GM19025 (cell line): ENCODE measurements around the gene FAM98C.

Experiments used
- ATAC-seq: cut with Tn5 transposase; IDR thresholded peaks from one replicate; pipeline ENCODE4 v1.9.1; 2021; ENCODE audit warnings: mild to moderate bottlenecking, low read depth, moderate library complexity; ENCODE audit not compliant: unreplicated experiment

The FAM98C gene

DNA sequence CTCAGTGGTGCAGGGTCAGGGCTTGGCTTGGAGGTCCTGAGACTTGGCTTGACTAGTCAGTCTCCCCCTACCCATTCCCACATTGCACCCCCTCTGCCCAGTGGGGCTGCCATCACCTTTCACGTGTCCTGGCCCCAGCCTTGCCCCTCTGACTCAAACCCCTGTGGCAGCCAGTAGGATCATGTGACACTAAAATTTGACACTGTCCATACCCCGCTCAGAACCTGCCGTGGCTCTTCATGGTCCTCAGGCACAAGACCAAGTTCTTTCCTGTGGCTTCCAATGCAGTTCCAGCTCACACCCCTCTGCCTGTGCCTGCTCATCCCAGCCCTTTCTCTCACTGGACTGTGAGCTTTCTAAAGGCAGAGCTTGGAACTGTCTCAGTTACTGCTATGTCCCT, 26.3 kb upstream of the FAM98C start:
- no peak for ATAC-seq

GRCh38 chr19:38377052-38377451, 25.8 kb upstream of the FAM98C start:
- ATAC-seq: no peak

- no peak for ATAC-seq
Measured at GRCh38 chr19:38378866-38379265, 24.0 kb upstream of the FAM98C start.

DNA sequence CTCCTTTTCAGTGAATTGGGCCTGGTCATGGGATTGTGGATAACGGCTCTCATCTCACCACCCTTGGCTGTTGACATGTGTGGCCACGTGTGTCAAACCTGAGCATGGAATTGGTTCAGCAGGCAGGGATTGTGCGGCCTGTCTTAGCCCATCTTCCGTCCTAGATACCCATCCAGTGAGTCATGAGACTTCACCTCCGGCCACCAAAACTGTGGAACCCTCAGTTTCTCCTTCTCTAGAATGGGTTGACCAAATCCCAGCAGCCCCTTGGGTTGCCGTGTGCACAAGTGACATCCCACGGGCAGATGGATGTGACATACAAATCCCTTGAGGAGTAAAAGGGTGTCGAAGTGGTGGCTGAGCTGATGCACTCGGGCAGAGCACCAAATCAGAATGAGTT, 21.8 kb upstream of the FAM98C start:
- ATAC-seq: no peak

DNA sequence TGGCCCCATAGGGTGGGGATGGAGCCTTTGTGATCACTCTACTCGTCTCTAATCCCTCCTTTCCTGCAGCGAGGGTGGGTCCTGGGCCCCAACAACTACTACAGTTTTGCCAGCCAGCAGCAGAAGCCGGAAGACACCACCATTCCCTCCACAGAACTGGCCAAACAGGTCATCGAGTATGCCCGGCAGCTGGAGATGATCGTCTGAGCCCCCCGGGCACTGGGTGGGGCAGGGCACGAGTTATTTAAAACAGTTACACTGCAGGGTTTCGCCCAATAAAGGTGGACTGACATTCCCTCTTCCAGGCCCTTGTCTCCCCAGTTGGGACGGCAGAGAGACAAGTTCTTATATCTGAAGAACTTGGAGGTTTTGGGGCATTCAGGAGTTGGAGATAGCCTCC, 19.7 kb upstream of the FAM98C start:
- ATAC-seq: no peak

DNA sequence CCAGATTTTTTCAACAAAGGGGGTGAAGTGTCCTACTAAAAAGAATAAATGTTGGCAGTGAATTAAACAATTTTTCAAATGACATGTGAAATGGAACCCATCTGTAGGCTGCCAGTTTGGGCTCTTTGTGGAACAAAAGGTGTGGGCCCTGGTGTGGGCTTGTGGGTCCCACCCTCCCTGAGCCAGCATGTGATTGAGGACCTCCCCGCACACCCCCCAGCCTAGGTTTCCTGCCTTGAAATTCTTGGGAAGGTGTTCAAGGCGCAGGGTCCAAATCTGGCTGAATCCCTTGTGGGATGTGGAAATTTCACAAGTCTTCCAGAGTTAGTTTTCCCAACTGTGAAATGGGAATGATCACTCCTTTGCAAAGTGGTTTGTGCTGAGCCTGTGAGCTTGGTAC, 19.1 kb upstream of the FAM98C start:
- no peak for ATAC-seq

GRCh38 chr19:38384209-38385027, 18.5 kb upstream of the FAM98C start:
- ATAC-seq: no peak

DNA sequence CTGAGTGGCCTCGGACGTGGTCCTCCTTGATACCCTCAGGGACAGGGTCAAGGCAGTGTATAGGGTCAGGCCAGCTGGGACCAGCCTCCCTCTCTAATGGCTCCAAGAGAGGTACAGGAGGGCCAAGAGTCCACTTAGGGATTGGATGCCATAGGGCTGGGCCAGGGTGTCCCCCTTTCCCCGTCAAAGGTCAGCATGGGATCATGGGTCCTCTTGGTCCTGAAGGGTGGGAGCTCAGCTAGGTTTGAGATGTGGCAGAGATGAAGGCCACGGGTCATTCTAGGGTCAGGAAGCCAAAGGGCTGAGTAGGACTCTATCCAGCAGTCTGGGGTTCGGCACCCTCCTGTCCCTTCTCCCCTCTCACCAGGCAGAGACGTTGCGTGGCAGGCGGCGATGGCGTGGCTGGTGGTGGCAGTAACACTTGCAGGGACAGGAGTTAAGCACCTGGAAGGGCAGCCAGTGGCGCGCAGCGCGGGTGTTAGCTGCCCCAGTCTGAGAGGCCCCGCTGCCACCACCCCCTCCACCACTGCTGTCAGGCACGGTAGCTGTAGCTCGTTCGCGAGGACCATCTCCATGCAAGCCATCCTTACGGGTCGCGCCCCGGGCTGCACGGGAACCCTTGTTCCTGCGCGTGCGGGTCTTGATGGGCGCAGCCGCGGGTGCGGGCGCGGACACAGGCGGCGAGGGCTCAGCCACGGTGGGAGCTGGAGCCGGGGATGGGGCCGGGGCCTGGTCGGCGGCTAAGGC, 17.7 kb upstream of the FAM98C start:
- no peak for ATAC-seq

- ATAC-seq: no peak
Measured at GRCh38 chr19:38385804-38386257, 17.1 kb upstream of the FAM98C start.

- no peak for ATAC-seq
Measured at GRCh38 chr19:38386300-38386970, 16.5 kb upstream of the FAM98C start.

- no peak for ATAC-seq
Measured at GRCh38 chr19:38386971-38387549, 15.8 kb upstream of the FAM98C start.

GRCh38 chr19:38387550-38388348, 15.1 kb upstream of the FAM98C start, which contains the start of gene GGN:
GGN (minus strand) TSS chr19:38388034; CDS start chr19:38387261, 773 bp downstream.
- ATAC-seq: no peak

DNA sequence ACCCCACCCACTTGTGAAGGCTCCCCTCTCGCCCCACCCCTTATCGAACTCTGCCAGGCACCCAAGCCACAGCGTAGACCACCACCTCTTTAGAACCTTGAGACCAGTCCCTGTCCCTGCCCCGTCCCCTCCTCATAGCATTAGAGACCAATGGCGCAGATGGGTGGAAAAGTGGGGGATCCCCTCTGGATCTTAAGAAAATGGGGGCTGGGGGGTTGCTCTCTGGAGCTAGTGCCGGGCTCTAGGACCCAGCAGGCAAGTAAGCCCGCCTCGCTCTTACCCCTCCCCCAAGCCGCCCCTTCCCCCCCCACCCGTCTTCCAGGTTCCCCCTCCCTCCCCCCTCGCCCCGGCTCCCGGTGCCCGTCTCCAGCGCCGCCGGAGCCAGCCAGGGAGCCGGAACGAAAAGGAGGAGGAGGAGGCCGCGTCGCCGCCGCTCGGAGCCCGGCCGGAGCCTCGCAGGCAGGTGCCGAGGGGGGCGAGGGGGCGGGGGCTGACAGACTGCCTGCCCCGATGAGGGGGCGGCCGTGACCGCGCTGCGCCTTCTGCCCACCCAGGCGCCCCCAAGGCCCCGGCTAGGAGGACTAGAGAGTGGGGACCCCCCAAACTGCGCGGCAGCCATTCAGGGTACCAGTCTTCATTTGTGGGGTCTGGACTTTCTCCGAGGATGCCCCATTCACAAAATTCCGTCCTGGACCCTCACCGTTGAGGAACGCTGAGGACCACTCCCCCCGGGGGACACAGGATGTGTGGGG, 14.4 kb upstream of the FAM98C start, which contains the start of gene SPRED3:
Gene SPRED3 (plus strand): TSS at position 349 of the 752 bp plus-strand sequence. CDS start 1,606 bp downstream, outside the sequence.
- no peak for ATAC-seq

DNA sequence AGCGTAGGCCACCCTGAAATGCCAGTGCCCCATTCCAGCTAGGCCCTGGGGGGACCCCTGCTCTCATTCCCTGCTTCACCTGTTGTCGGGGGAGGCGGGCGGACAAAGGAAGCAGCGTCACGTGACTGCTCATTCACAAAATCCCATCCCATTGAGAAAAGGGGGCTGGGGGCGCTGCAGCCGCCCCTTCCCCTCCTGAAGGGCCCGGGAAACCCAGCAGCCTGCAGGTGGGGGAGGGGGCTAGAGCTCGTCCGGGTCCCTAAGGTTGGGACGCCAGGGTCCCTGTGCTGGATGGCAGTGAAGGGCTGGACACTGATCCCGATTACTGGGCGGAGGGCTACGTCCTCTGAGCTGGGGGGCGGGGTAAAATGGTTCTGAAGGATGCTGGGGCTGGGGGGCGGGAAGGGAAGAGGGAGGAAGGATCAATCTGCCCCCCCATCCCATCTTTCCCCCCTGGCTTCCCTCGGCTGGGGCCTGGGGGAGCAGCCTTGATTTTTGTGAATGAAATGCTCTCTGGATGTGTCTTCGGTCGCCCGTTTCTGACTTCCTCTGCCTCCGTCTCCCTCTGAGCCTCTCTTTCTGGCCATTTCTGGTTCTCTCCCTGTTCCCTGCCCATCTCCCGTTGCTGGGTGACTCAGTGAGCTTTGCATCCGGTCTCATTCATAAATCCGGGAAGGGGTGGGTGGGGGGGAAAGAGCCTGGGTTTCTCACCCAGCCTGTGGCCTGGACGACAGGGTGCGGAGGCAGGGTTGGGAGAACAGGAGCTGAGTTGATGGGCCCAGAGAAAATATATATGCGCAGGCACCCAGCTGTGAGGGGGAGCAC, 13.6 kb upstream of the FAM98C start:
- no peak for ATAC-seq

DNA sequence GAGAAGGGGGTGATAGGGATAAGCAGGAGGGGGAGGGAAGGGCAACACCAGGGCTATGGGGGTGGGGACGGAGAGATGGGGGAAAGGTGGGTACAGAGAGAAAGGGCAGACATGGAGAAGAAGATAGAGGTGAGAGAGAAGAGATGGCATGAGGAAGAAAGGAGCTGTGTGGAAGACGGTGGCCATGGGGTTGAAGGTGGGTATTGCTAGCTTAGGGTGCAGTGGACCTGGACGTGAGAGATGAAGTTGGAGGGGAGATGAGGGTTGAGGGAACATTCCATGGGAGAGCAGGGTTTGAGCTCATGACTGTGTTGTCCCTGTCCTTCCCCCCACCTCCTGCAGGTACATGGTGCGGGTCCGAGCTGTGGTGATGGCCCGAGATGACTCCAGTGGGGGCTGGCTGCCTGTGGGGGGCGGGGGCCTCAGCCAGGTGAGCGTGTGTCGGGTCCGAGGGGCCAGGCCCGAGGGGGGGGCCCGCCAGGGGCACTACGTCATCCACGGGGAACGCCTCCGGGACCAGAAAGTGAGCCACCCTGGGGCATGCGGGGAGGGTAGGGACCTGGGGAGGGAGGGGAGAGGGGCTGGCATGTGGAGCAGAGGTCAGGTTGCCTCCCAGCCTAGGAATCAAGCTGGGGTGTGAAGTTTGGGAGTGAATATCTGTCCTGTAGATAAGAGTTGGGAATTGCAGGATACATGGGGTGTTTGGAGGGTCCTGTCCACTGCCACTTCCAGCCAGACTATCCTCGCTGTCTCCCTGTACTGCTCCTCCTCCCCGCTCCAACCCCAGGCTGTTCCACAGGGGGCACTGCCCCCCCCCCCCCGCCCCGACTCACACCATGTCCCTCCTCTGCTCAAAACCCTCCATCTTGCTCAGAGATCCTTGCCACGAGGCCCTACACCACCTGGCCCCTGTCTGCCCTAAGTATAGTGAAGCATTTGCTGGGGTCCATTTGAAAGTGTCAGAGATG, 12.7 kb upstream of the FAM98C start:
- ATAC-seq: no peak

DNA sequence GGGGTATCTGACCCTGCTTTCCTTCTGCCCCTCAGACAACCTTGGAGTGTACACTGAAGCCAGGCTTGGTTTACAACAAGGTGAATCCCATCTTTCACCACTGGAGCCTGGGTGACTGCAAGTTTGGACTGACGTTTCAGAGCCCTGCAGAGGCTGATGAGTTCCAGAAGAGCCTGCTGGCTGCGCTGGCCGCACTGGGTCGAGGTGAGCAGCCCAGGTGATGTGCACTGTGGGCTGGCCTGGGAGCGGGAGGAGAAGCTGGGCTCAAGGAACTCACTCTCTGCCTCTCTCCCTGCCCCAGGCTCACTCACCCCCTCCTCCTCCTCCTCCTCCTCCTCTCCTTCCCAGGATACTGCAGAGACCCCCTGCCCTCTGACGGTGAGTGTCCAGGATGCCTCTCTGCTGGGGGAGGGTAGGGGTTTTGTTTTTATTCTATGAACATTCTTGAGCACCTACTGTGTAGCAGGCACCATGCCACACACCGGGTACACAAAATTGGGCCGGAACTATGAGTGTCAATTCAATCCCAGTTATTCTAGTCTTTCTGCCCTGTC, 10.9 kb upstream of the FAM98C start:
- ATAC-seq: no peak
